Esophagus muscularis mucosa (tissue), 4 donors: ENCODE measurements around the gene TWF1. TPM values are rescaled to one million over a fixed set of nuclear protein-coding genes. Genes with fewer than 3 reads are reported as not detected.

Experiments used
- DNase-seq: peaks from one replicate; pipeline ENCODE4 v3.0.0-alpha.2; 2017; ENCODE audit errors: extremely low spot score
- H3K27ac ChIP-seq, 4 donors: fragments of 200-600 bp; sonication (generic); replicated peaks in 1 of 4; 1 replicate in 3 of 4; 2 replicates in 1 of 4; pipeline ENCODE4 v1.5.1; 2016 to 2019; ENCODE audit warnings: mild to moderate bottlenecking in 1 of 4
- H3K27me3 ChIP-seq, 4 donors: fragments of 200-600 bp; sonication (generic); one replicate each; pipeline versions ENCODE4 v1.5.1 to v1.6.0; 2016 to 2019
- H3K36me3 ChIP-seq, 4 donors: fragments of 200-600 bp; sonication (generic); one replicate each; pipeline ENCODE4 v1.5.1; 2016 to 2019
- H3K4me1 ChIP-seq, 4 donors: fragments of 200-600 bp; sonication (generic); one replicate each; pipeline ENCODE4 v1.5.1; 2016 to 2019
- H3K4me3 ChIP-seq, 4 donors: fragments of 200-600 bp; sonication (generic); 1 replicate in 2 of 4; 2 replicates in 2 of 4; pipeline ENCODE4 v1.5.1; 2016 to 2019; ENCODE audit warnings: mild to moderate bottlenecking in 4 of 4, moderate library complexity in 1 of 4
- H3K9me3 ChIP-seq, 4 donors: fragments of 200-600 bp; sonication (generic); 1 replicate in 3 of 4; 2 replicates in 1 of 4; pipeline ENCODE4 v1.5.1; 2016 to 2019
- CTCF ChIP-seq, 3 experiments: fragments of 200-600 bp in 2 of 3; fragments of 450-650 bp in 1 of 3; sonication (generic) in 2 of 3; IDR thresholded peaks; one replicate each; pipeline ENCODE4 v1.5.1; 2017 to 2019; ENCODE audit warnings: antibody characterized with exemption in 3 of 3, mild to moderate bottlenecking in 2 of 3, moderate library complexity in 1 of 3
- EP300 ChIP-seq: sonication (generic); formaldehyde crosslinking; IDR thresholded peaks from one replicate; pipeline ENCODE4 v1.6.1; 2017; ENCODE audit warnings: antibody characterized with exemption
- POLR2A ChIP-seq: fragments of 450-650 bp; IDR thresholded peaks from one replicate; pipeline ENCODE4 v1.6.1; 2017; ENCODE audit warnings: antibody characterized with exemption, moderate library complexity, mild to moderate bottlenecking, low read depth
- POLR2AphosphoS5 ChIP-seq, 2 donors: sonication (generic); formaldehyde crosslinking; IDR thresholded peaks; one replicate each; pipeline ENCODE4 v1.6.1; 2017; ENCODE audit warnings: antibody characterized with exemption in 2 of 2
- WGBS: methylation state at CpG from one replicate; pipeline ENCODE4 v1.1.5; 2018; 5-methylcytosine and 5-hydroxymethylcytosine counted together
- intact Hi-C: fragments of 100-400 bp; cut with DNase I; formaldehyde crosslinking; loops from one replicate; pipeline ENCODE4 v1.15.1; 2023
- total RNA-seq, 4 donors: library from RNA; depleted of rRNA; stranded (reverse); fragments of >200 nt; gene quantifications; one replicate each; pipeline versions ENCODE4 v1.1.0 to v1.2.1, GENCODE V29; 2016

The TWF1 gene
- total RNA-seq, 4 donors from 2014 or later, result 94.7 to 105 (median 97.3) TPM

DNA sequence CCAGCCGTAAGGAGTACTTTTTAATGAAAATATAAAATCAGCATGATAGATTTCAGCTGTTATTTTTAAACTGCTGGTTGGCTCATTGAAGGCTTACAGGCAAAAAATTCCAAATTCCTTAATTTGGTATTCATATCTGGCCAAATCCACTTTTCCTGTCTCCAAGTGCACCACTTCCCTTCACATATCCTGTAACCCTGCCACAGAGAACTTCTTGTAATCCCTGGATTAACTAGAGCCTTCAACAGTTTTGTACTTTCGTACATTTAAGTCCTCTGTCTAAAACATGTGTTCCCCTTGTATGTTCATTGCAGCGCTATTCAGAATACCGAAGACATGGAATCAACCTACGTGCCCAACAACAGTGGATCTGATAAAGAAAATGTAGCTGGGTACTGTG is 57.1 kb downstream of the TWF1 start:
- Histone ChIP-seq H3K36me3 (peaks cover 0 to 22% (median 16%) of the 10 kb centered on the region in 4 donors), H3K27me3 (no peaks in the 10 kb centered on the region), H3K4me3 (no peak overlapping the region), H3K27ac (no peak overlapping the region), H3K4me1 (peaks cover 0 to 7% (median 1%) of the 10 kb centered on the region in 4 donors), H3K9me3 (no peaks in the 10 kb centered on the region)
- WGBS, result 82% methylated on average over 5 of the region's 5 CpGs
- TF ChIP-seq POLR2A (no peak), EP300 (no peak), CTCF (IDR thresholded peaks at IDR 0.05) (no peak), POLR2AphosphoS5 (IDR thresholded peaks at IDR 0.05) (no peak)
- intact Hi-C loops, result no loop called here
- no peak for DNase-seq

- H3K27ac ChIP-seq, result no peak overlapping the region
- peaks cover 9 to 55% (median 20%) of the 10 kb centered on the region in 4 donors for H3K36me3 ChIP-seq
- DNase-seq, result no peak
- H3K27me3 ChIP-seq, result no peaks in the 10 kb centered on the region
- intact Hi-C loops, result no loop called here
- no peaks in the 10 kb centered on the region for H3K4me1 ChIP-seq
- TF ChIP-seq POLR2AphosphoS5 (IDR thresholded peaks at IDR 0.05), result no peak
- TF ChIP-seq EP300, result no peak
- no peak for TF ChIP-seq CTCF (IDR thresholded peaks at IDR 0.05)
- TF ChIP-seq POLR2A, result no peak
- H3K4me3 ChIP-seq, result no peak overlapping the region
- no peaks in the 10 kb centered on the region for H3K9me3 ChIP-seq
Measured at GRCh38 chr12:43744826-43745225, 61.3 kb downstream of the TWF1 start.

Other genes with a start within 250 kb of the TWF1 start
- 1 to 10 TPM; 5.2 to 8.7 (median 6.7) TPM for gene PUS7L, start 47.5 kb downstream of the TWF1 start, total RNA-seq
- 10 to 100 TPM; 13.6 to 24.0 (median 20.6) TPM for gene IRAK4, start 47.4 kb downstream of the TWF1 start, total RNA-seq
- gene TMEM117, start 29.8 kb upstream of the TWF1 start, total RNA-seq, result 10 to 100 TPM; 11.2 to 18.7 (median 12.8) TPM